Heart right ventricle (tissue), 16 donors: ENCODE data around the gene OS9. TPM values are rescaled to one million over a fixed set of nuclear protein-coding genes. Genes with fewer than 3 reads are reported as not detected.

Experiments
- ATAC-seq, 8 donors: fragments of 200-7000 bp; cut with Tn5 transposase; one replicate each; pipeline ENCODE4 v1.9.1; 2020; ENCODE audit warnings: mild to moderate bottlenecking in 8 of 8, moderate library complexity in 8 of 8, moderate number of reproducible peaks in 1 of 8
- DNase-seq, 2 donors: peaks; one replicate each; pipeline ENCODE4 v3.0.0-alpha.2; 2020
- H3K27ac ChIP-seq, 10 donors: fragments of 200-600 bp; sonication (generic) in 2 of 10; one replicate each; pipeline versions ENCODE4 v1.5.0 to v1.8.0; 2020 to 2022; ENCODE audit warnings: mild to moderate bottlenecking in 3 of 10
- H3K27me3 ChIP-seq, 7 donors: fragments of 200-600 bp; one replicate each; pipeline ENCODE4 v1.8.0; 2021 to 2022; ENCODE audit warnings: mild to moderate bottlenecking in 2 of 7
- H3K36me3 ChIP-seq, 9 donors: fragments of 200-600 bp; sonication (generic) in 1 of 9; one replicate each; pipeline versions ENCODE4 v1.5.0 to v1.8.0; 2020 to 2022; ENCODE audit warnings: mild to moderate bottlenecking in 2 of 9
- H3K4me1 ChIP-seq, 9 donors: fragments of 200-600 bp; sonication (generic) in 1 of 9; one replicate each; pipeline versions ENCODE4 v1.5.0 to v1.8.0; 2020 to 2022; ENCODE audit warnings: mild to moderate bottlenecking in 4 of 9
- H3K4me3 ChIP-seq, 10 donors: fragments of 200-600 bp; sonication (generic) in 2 of 10; one replicate each; pipeline versions ENCODE4 v1.5.0 to v1.8.0; 2020 to 2022; ENCODE audit warnings: mild to moderate bottlenecking in 7 of 10, moderate library complexity in 2 of 10
- H3K9me3 ChIP-seq, 11 donors: fragments of 200-600 bp in 10 of 11; sonication (generic) in 2 of 11; one replicate each; pipeline versions ENCODE4 v1.5.0 to v1.8.0; 2013 to 2022; ENCODE audit warnings: mild to moderate bottlenecking in 2 of 11, control low read depth in 1 of 11, moderate library complexity in 1 of 11
- CTCF ChIP-seq, 9 donors: fragments of 200-600 bp; sonication (generic) in 2 of 9; IDR thresholded peaks; one replicate each; pipeline versions ENCODE4 v1.5.0 to v1.8.0; 2021 to 2022; ENCODE audit warnings: antibody characterized with exemption in 9 of 9, mild to moderate bottlenecking in 5 of 9, moderate library complexity in 1 of 9
- WGBS, 2 donors: extraction: QIAGEN DNeasy Blood & Tissue Kit; methylation state at CpG; one replicate each; pipeline ENCODE4 v1.1.7; 2013; ENCODE audit warnings: inconsistent platforms in 1 of 2; 5-methylcytosine and 5-hydroxymethylcytosine counted together
- intact Hi-C, 10 donors: fragments of 100-400 bp; cut with DNase I; formaldehyde crosslinking; loops; one replicate each; pipeline versions ENCODE4 v1.11.1 to v1.14.2; 2022
- polyA plus RNA-seq, 2 donors: library from polyadenylated mRNA; stranded (reverse); fragments of 200-250 nt; gene quantifications; one replicate each; pipeline ENCODE4 v1.2.3, GENCODE V29; 2013
- total RNA-seq, 10 donors: library from RNA; stranded (reverse); fragmentation: NEBNext Ultra II Directional in 3 of 10; extraction: Animal tissue kit (Norgen Biotek cat#: 25700) in 3 of 10; gene quantifications; one replicate each; pipeline versions ENCODE4 v1.2.1 to v1.2.4, GENCODE V29; 2021 to 2023
- donor health status: Arrhythmogenic right ventricular cardiomyopathy.
- donor health status: ischemic (EF 13 %, LVEDD 7.1; RV severe dilation, severe dysfunction).
- donor health status: healthy with polysubstance abuse.
- donor health status: DM: no; HTN: yes; CAD: no.
- donor health status: DM: no; HTN: no; CAD: no.
- donor health status: ischemic (EF 25% LVEDD 6.9; RV normal size, moderate dysfunction).
- donor health status: ischemic (EF 25% LVEDD 5.7; RV mildly dilated, moderate dysfunction).
- donor health status: healthy.
- donor health status: DM: yes; HTN: yes; CAD: no.
- donor health status: Ischemic cardiomyopathy.
- donor health status: ischemic (EF 35%, LVEDD 5.7; RV mildly dilated, moderate dysfunction).
- donor health status: nonischemic (EF 11% LVEDD 7.7; RV severe dilation, severe dysfunction).
- donor health status: DM: yes; HTN: yes; CAD: no.
- donor health status: PGD.
- donor health status: ischemic (EF 29% LVEDD 5.4; RV normal size, mild dysfunction).
- donor health status: nonischemic (EF 23%, LVEDD 6.1; RV moderate dilation, normal function).

OS9 gene
- total and polyA plus RNA-seq, 12 donors, result 84.9 to 181 (median 113) TPM

DNA sequence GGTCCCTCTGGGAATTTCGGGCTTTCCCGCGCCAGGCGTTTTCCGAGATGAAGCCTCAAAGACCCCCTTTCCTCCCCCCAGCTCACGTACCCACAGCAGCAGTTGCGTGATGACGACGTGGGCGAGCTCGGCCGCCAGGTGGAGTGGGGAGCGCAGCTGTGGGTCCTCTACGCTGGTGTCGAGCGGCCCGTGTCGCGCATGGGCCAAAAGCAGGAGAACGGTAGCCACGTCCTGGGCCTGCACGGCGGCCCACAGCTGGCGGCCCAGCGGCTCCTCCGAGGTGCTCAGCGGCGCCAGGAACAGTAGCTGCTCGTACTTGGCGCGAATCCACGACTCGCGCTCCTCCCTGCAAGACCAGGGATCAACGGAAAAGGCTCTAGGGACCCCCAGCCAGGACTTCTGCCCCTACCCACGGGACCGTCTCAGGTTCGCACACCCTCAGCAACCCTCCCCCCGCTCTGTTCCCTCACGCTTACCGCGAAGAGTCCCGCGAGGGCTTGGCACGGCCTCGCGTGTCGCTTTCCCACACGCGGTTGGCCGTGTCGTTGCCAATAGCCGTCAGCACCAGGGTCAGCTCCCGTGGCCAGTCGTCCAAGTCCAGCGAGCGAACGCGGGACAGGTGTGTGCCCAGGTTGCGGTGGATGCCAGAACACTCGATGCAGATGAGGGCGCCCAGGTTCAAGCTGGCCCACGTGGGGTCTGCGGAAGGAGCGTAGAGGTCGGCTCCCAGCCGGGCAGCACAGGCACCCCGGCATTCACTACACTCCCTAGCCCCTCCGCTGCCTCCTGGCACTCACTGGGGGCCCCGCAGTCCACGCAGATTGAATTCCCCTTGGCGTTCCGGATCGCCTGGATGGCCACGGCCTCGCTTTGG, 33.2 kb downstream of the OS9 start:
- TF ChIP-seq CTCF (IDR thresholded peaks at IDR 0.05), result peak in 7 of 9 donors; percentile 25 to 61 (median 39)
- H3K9me3 ChIP-seq, result no peaks in the 10 kb centered on the region
- peaks cover 0 to 31% (median 3%) of the 10 kb centered on the region in 7 donors for H3K27me3 ChIP-seq
- peak overlapping the region in 9 of 10 donors; percentile 56 to 76 (median 64) for H3K4me3 ChIP-seq
- H3K27ac ChIP-seq, result peak overlapping the region in 9 of 10 donors; percentile 52 to 83 (median 81)
- peak; percentile 48 to 61 (median 54) for ATAC-seq
- H3K36me3 ChIP-seq, result peaks cover 0 to 59% (median 0%) of the 10 kb centered on the region in 9 donors
- peaks cover 0 to 24% (median 14%) of the 10 kb centered on the region in 9 donors for H3K4me1 ChIP-seq
- intact Hi-C loops, result no loop called here
- 18 to 25% methylated on average over 76 of the region's 76 CpGs for WGBS, 2 donors
- DNase-seq, result peak in 1 of 2 donors; percentile 65

DNA sequence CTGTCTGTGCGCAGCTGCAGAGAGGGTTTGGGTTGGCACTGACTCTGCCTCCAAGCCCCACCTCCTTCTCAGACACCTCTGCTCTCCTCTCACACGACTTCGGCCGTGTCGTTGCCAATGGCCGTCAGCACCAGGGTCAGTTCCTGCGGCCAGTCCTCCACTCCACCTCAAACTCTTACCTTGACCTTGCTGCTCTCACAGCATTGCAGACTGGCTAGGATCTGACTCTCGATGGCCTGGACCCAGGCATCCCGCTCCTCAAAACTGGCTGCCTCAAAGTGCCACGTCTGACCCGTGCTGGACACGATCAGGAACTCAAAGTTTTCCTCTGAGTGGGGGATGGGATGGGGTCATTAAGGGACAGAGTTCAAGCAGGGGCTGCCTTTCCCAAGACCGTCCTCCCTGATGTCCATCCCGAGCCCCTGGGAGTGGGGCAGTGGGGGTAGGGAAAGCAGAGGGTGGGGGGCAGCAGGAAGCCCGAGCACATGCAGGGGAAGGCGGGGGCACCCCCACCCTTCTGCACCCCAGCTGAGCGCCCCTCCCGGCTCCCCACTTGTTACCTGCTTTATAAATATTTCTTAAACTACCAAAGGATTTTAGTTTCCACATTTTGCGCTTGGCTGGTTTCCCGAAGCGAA, 33.9 kb downstream of the OS9 start:
- ATAC-seq, result peak in 2 of 8 donors; percentile 1 to 2
- Histone ChIP-seq H3K9me3 (no peaks in the 10 kb centered on the region), H3K27me3 (peaks cover 0 to 36% (median 7%) of the 10 kb centered on the region in 7 donors), H3K27ac (peak overlapping the region in 2 of 10 donors; percentile 81 to 83), H3K36me3 (peaks cover 0 to 65% (median 0%) of the 10 kb centered on the region in 9 donors), H3K4me1 (peaks cover 0 to 24% (median 14%) of the 10 kb centered on the region in 9 donors), H3K4me3 (peak overlapping the region in 2 of 10 donors; percentile 61 to 76)
- no peak for DNase-seq
- intact Hi-C loops, result no loop called here
- no peak for TF ChIP-seq CTCF (IDR thresholded peaks at IDR 0.05)
- 49 to 53% methylated on average over 21 of the region's 21 CpGs for WGBS, 2 donors

- Histone ChIP-seq H3K27me3 (peaks cover 0 to 49% (median 19%) of the 10 kb centered on the region in 7 donors), H3K36me3 (peaks cover 0 to 80% (median 0%) of the 10 kb centered on the region in 9 donors), H3K4me3 (no peak overlapping the region), H3K9me3 (no peaks in the 10 kb centered on the region), H3K27ac (no peak overlapping the region), H3K4me1 (peaks cover 0 to 24% (median 14%) of the 10 kb centered on the region in 9 donors)
- no peak for TF ChIP-seq CTCF (IDR thresholded peaks at IDR 0.05)
- intact Hi-C loops, result no loop called here
- WGBS, 2 donors, result 40 to 53% methylated on average over 5 of the region's 5 CpGs
- DNase-seq, result no peak
- ATAC-seq, result no peak
These were observed 35.5 kb downstream of the OS9 start for GRCh38 chr12:57729321-57729844.
